ENCODE results near the gene TNFAIP8L3. TPM values are rescaled to one million over a fixed set of nuclear protein-coding genes. Genes with fewer than 3 reads are reported as not detected.

TNFAIP8L3 gene
- total RNA-seq, 2 experiments from 2014 or later: not detected

GRCh38 chr15:51083641-51084166 is 11.0 kb downstream of the TNFAIP8L3 start:
- no peaks in the 10 kb centered on the region for H3K9me3 Mint-ChIP-seq
- ATAC-seq (ENCODE audit: poor library complexity) (no peak), DNase-seq (no peak)
- H3K27me3 Mint-ChIP-seq: peaks cover 28% of the 10 kb centered on the region
- no peak overlapping the region for H3K4me3 Mint-ChIP-seq
- Histone ChIP-seq H3K27me3 (ENCODE audit: control insufficient read depth in 1 of 2, insufficient read depth in 2 of 2, low read length in 2 of 2) (peaks cover 5% of the 10 kb centered on the region in 2 experiments), H3K4me1 (ENCODE audit: insufficient read depth, low read length) (no peaks in the 10 kb centered on the region), H3K4me3 (ENCODE audit: low read length) (no peak overlapping the region), H3K27ac (ENCODE audit: low read depth in 1 of 2, low read length in 2 of 2) (no peak overlapping the region), H3K9me3 (ENCODE audit: control insufficient read depth in 1 of 2, insufficient read depth in 1 of 2, low read length in 2 of 2) (no peaks in the 10 kb centered on the region), H3K36me3 (ENCODE audit: insufficient read depth, low read length) (no peaks in the 10 kb centered on the region)
- H3K36me3 Mint-ChIP-seq (ENCODE audit: low read depth): no peaks in the 10 kb centered on the region
- peaks cover 5% of the 10 kb centered on the region for H3K4me1 Mint-ChIP-seq (ENCODE audit: low read depth)
- H3K27ac Mint-ChIP-seq: no peak overlapping the region
- POLR2A ChIA-PET: no interaction called here
- TF ChIP-seq CTCF (IDR thresholded peaks at IDR 0.05): no peak
- CTCF ChIA-PET: no interaction called here
- intact Hi-C loops (cut with DNase I, micrococcal nuclease): no loop called here

- DNase-seq (no peak), ATAC-seq (ENCODE audit: poor library complexity) (no peak)
- H3K27me3 Mint-ChIP-seq: peaks cover 22% of the 10 kb centered on the region
- Histone ChIP-seq H3K4me1 (ENCODE audit: insufficient read depth, low read length) (no peaks in the 10 kb centered on the region), H3K27me3 (ENCODE audit: control insufficient read depth in 1 of 2, insufficient read depth in 2 of 2, low read length in 2 of 2) (no peaks in the 10 kb centered on the region), H3K27ac (ENCODE audit: low read depth in 1 of 2, low read length in 2 of 2) (no peak overlapping the region), H3K4me3 (ENCODE audit: low read length) (no peak overlapping the region), H3K9me3 (ENCODE audit: control insufficient read depth in 1 of 2, insufficient read depth in 1 of 2, low read length in 2 of 2) (no peaks in the 10 kb centered on the region), H3K36me3 (ENCODE audit: insufficient read depth, low read length) (no peaks in the 10 kb centered on the region)
- no peaks in the 10 kb centered on the region for H3K9me3 Mint-ChIP-seq
- H3K4me1 Mint-ChIP-seq (ENCODE audit: low read depth): peaks cover 5% of the 10 kb centered on the region
- no peaks in the 10 kb centered on the region for H3K36me3 Mint-ChIP-seq (ENCODE audit: low read depth)
- ChIA-PET CTCF (interaction anchor here (1.0 kb wide), 1 partner anchor 17 kb away, joined by 3 read pairs; no protein-coding TSS in a partner anchor), POLR2A (no interaction called here)
- no peak for TF ChIP-seq CTCF (IDR thresholded peaks at IDR 0.05)
- H3K27ac Mint-ChIP-seq: no peak overlapping the region
- no peak overlapping the region for H3K4me3 Mint-ChIP-seq
- intact Hi-C loops (cut with DNase I, micrococcal nuclease): no loop called here
These were observed 12.5 kb downstream of the TNFAIP8L3 start for GRCh38 chr15:51082246-51082645.

GRCh38 chr15:51080286-51080685 is 14.4 kb downstream of the TNFAIP8L3 start:
- Histone ChIP-seq H3K4me1 (ENCODE audit: insufficient read depth, low read length) (no peaks in the 10 kb centered on the region), H3K9me3 (ENCODE audit: control insufficient read depth in 1 of 2, insufficient read depth in 1 of 2, low read length in 2 of 2) (no peaks in the 10 kb centered on the region), H3K27ac (ENCODE audit: low read depth in 1 of 2, low read length in 2 of 2) (no peak overlapping the region), H3K27me3 (ENCODE audit: control insufficient read depth in 1 of 2, insufficient read depth in 2 of 2, low read length in 2 of 2) (no peaks in the 10 kb centered on the region), H3K4me3 (ENCODE audit: low read length) (no peak overlapping the region), H3K36me3 (ENCODE audit: insufficient read depth, low read length) (no peaks in the 10 kb centered on the region)
- ChIA-PET CTCF (no interaction called here), POLR2A (no interaction called here)
- no peaks in the 10 kb centered on the region for H3K36me3 Mint-ChIP-seq (ENCODE audit: low read depth)
- H3K9me3 Mint-ChIP-seq: no peaks in the 10 kb centered on the region
- peaks cover 10% of the 10 kb centered on the region for H3K27me3 Mint-ChIP-seq
- H3K27ac Mint-ChIP-seq: no peak overlapping the region
- TF ChIP-seq CTCF (IDR thresholded peaks at IDR 0.05): no peak
- DNase-seq (no peak), ATAC-seq (ENCODE audit: poor library complexity) (no peak)
- peaks cover 5% of the 10 kb centered on the region for H3K4me1 Mint-ChIP-seq (ENCODE audit: low read depth)
- H3K4me3 Mint-ChIP-seq: no peak overlapping the region
- intact Hi-C loops (cut with DNase I, micrococcal nuclease): no loop called here

Measured in CD4-positive, alpha-beta T cell (primary cell).